ENCODE results near the gene GYS1.
"Not testable (repeated sequence)": the region's sequence is repeated elsewhere in the genome, so short reads cannot be mapped to it uniquely, and the experiment has no call there.

The GYS1 gene

GRCh38 chr19:48993175-48994034, at the start of gene GYS1, which contains the start of gene RUVBL2:
Gene GYS1 (minus strand): TSS chr19:48993309. CDS start chr19:48993112, 197 bp downstream.
Gene RUVBL2 (plus strand): TSS chr19:48993887. CDS start chr19:48993912, 25 bp downstream.
- Histone ChIP-seq H2AFZ (ENCODE audit: low read length) (peak within 1 kb of the TSS; percentile 90), H4K20me1 (ENCODE audit: insufficient read depth, low read length, poor library complexity, severe bottlenecking) (peaks cover 27% of the 10 kb centered on the region), H3K9me2 (replicated peaks; ENCODE audit: low read depth, low read length) (no peaks in the 10 kb centered on the region), H3K4me3 (ENCODE audit: low read length, poor library complexity, severe bottlenecking) (peak within 1 kb of the TSS; percentile 89), H3K79me2 (ENCODE audit: insufficient read depth, low read length) (peaks cover 77% of the 10 kb centered on the region), H3K9me3 (ENCODE audit: insufficient read depth, low read depth, low read length) (no peaks in the 10 kb centered on the region), H3K9ac (ENCODE audit: low read depth, low read length, poor library complexity, severe bottlenecking) (peak within 1 kb of the TSS; percentile 97), H3K4me1 (ENCODE audit: insufficient read depth, low read length, poor library complexity, severe bottlenecking) (peaks cover 18% of the 10 kb centered on the region), H3F3A (ENCODE audit: low read depth) (no peaks in the 10 kb centered on the region), H3K4me2 (ENCODE audit: low read depth, low read length, poor library complexity, severe bottlenecking) (peak within 1 kb of the TSS; percentile 87), H3K27me3 (ENCODE audit: insufficient read depth, low read length, poor library complexity, severe bottlenecking) (no peaks in the 10 kb centered on the region), H3K36me3 (ENCODE audit: insufficient read depth, low read length) (no peaks in the 10 kb centered on the region; the same call in 1 of the 2 replicates)
- TF ChIP-seq, protein P1, sequence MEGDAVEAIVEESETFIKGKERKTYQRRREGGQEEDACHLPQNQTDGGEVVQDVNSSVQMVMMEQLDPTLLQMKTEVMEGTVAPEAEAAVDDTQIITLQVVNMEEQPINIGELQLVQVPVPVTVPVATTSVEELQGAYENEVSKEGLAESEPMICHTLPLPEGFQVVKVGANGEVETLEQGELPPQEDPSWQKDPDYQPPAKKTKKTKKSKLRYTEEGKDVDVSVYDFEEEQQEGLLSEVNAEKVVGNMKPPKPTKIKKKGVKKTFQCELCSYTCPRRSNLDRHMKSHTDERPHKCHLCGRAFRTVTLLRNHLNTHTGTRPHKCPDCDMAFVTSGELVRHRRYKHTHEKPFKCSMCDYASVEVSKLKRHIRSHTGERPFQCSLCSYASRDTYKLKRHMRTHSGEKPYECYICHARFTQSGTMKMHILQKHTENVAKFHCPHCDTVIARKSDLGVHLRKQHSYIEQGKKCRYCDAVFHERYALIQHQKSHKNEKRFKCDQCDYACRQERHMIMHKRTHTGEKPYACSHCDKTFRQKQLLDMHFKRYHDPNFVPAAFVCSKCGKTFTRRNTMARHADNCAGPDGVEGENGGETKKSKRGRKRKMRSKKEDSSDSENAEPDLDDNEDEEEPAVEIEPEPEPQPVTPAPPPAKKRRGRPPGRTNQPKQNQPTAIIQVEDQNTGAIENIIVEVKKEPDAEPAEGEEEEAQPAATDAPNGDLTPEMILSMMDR (conservative IDR thresholded peaks at IDR 0.05; ENCODE audit: low read length), result peak; percentile 79
- no peak for TF ChIP-seq EZH2phosphoT487 (IDR thresholded peaks at IDR 0.05; ENCODE audit: borderline replicate concordance)

DNA sequence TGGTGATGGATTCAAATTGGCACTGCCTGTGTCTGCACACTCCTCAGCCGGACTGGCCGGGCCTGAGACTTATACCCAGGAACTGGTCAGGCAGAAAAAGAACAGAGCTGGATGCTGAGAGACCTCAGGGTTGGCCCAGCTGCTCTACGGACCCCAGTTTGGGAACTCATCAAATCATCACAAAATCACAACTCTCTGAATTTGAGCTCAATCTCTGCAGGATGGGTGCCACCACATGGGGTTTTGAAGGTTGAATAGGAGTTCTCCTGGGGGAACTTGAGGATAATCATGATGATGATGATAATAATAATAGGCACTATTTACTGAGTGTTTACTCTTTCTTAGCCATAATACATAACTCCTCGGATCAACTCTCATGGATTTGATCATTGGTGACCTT, 49.6 kb upstream of the GYS1 start:
- not testable (repeated sequence) for H3K9ac ChIP-seq (ENCODE audit: low read depth, low read length, poor library complexity, severe bottlenecking); H3K9me3 ChIP-seq (ENCODE audit: insufficient read depth, low read depth, low read length); H3K79me2 ChIP-seq (ENCODE audit: insufficient read depth, low read length); H3K36me3 ChIP-seq (ENCODE audit: insufficient read depth, low read length); H3F3A ChIP-seq (ENCODE audit: low read depth); H3K4me1 ChIP-seq (ENCODE audit: insufficient read depth, low read length, poor library complexity, severe bottlenecking); H3K4me2 ChIP-seq (ENCODE audit: low read depth, low read length, poor library complexity, severe bottlenecking); H3K27me3 ChIP-seq (ENCODE audit: insufficient read depth, low read length, poor library complexity, severe bottlenecking); H4K20me1 ChIP-seq (ENCODE audit: insufficient read depth, low read length, poor library complexity, severe bottlenecking); H2AFZ ChIP-seq (ENCODE audit: low read length); H3K9me2 ChIP-seq (replicated peaks; ENCODE audit: low read depth, low read length); H3K4me3 ChIP-seq (ENCODE audit: low read length, poor library complexity, severe bottlenecking)

- H3K36me3 ChIP-seq (ENCODE audit: insufficient read depth, low read length), result no peaks in the 10 kb centered on the region
- H3K4me3 ChIP-seq (ENCODE audit: low read length, poor library complexity, severe bottlenecking), result no peak overlapping the region
- no peaks in the 10 kb centered on the region for H3K9me3 ChIP-seq (ENCODE audit: insufficient read depth, low read depth, low read length)
- no peaks in the 10 kb centered on the region for H3K9me2 ChIP-seq (replicated peaks; ENCODE audit: low read depth, low read length)
- no peak overlapping the region for H2AFZ ChIP-seq (ENCODE audit: low read length)
- no peaks in the 10 kb centered on the region for H3K79me2 ChIP-seq (ENCODE audit: insufficient read depth, low read length)
- H3F3A ChIP-seq (ENCODE audit: low read depth), result no peaks in the 10 kb centered on the region
- no peak overlapping the region for H3K4me2 ChIP-seq (ENCODE audit: low read depth, low read length, poor library complexity, severe bottlenecking)
- no peaks in the 10 kb centered on the region for H3K27me3 ChIP-seq (ENCODE audit: insufficient read depth, low read length, poor library complexity, severe bottlenecking)
- no peaks in the 10 kb centered on the region for H4K20me1 ChIP-seq (ENCODE audit: insufficient read depth, low read length, poor library complexity, severe bottlenecking)
- no peak overlapping the region for H3K9ac ChIP-seq (ENCODE audit: low read depth, low read length, poor library complexity, severe bottlenecking)
- H3K4me1 ChIP-seq (ENCODE audit: insufficient read depth, low read length, poor library complexity, severe bottlenecking), result no peaks in the 10 kb centered on the region
- TF ChIP-seq, protein P1 (conservative IDR thresholded peaks at IDR 0.05; ENCODE audit: low read length), result no peak
- no peak for TF ChIP-seq EZH2phosphoT487 (IDR thresholded peaks at IDR 0.05; ENCODE audit: borderline replicate concordance)
Observed at GRCh38 chr19:49042177-49042576, 49.1 kb upstream of the GYS1 start.

DNA sequence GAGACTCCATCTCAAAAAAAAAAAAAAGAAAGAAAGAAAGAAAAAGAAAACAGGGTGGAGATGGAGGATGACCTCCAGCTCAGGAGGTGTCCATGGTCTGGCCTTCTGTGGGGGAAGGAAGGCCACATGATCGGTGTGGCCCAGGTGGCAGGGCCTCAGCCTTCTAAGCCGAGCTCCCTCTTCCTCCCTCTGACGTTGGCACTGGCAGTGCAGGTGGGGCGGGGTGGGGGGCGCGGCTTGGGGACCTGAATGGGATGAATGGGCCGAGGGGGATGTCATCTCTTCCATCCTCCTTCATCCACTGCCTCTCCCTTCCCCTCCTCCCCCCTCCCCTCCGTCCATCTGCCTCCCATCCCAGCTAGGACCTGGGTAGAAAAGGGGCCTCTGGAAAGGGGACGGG, 46.6 kb upstream of the GYS1 start:
- not testable (repeated sequence) for H3K4me1 ChIP-seq (ENCODE audit: insufficient read depth, low read length, poor library complexity, severe bottlenecking); H3F3A ChIP-seq (ENCODE audit: low read depth); H3K36me3 ChIP-seq (ENCODE audit: insufficient read depth, low read length); H3K9me2 ChIP-seq (replicated peaks; ENCODE audit: low read depth, low read length); H3K9me3 ChIP-seq (ENCODE audit: insufficient read depth, low read depth, low read length); H2AFZ ChIP-seq (ENCODE audit: low read length); H3K27me3 ChIP-seq (ENCODE audit: insufficient read depth, low read length, poor library complexity, severe bottlenecking); H4K20me1 ChIP-seq (ENCODE audit: insufficient read depth, low read length, poor library complexity, severe bottlenecking); H3K9ac ChIP-seq (ENCODE audit: low read depth, low read length, poor library complexity, severe bottlenecking); H3K4me2 ChIP-seq (ENCODE audit: low read depth, low read length, poor library complexity, severe bottlenecking); H3K79me2 ChIP-seq (ENCODE audit: insufficient read depth, low read length); H3K4me3 ChIP-seq (ENCODE audit: low read length, poor library complexity, severe bottlenecking)

- not testable (repeated sequence) for H3K36me3 ChIP-seq (ENCODE audit: insufficient read depth, low read length); H3K4me3 ChIP-seq (ENCODE audit: low read length, poor library complexity, severe bottlenecking); H3K4me2 ChIP-seq (ENCODE audit: low read depth, low read length, poor library complexity, severe bottlenecking); H3F3A ChIP-seq (ENCODE audit: low read depth); H3K4me1 ChIP-seq (ENCODE audit: insufficient read depth, low read length, poor library complexity, severe bottlenecking); H3K9ac ChIP-seq (ENCODE audit: low read depth, low read length, poor library complexity, severe bottlenecking); H2AFZ ChIP-seq (ENCODE audit: low read length); H3K79me2 ChIP-seq (ENCODE audit: insufficient read depth, low read length); H3K9me2 ChIP-seq (replicated peaks; ENCODE audit: low read depth, low read length); H3K9me3 ChIP-seq (ENCODE audit: insufficient read depth, low read depth, low read length); H4K20me1 ChIP-seq (ENCODE audit: insufficient read depth, low read length, poor library complexity, severe bottlenecking); H3K27me3 ChIP-seq (ENCODE audit: insufficient read depth, low read length, poor library complexity, severe bottlenecking)
Observed at GRCh38 chr19:49038557-49039276, 45.6 kb upstream of the GYS1 start.

All from Loucy (cell line).